Liver (tissue), 9 donors: Measurements from ENCODE around the gene PRR5L. TPM values are rescaled to one million over a fixed set of nuclear protein-coding genes. Genes with fewer than 3 reads are reported as not detected.

Source experiments
- DNase-seq: peaks from one replicate; pipeline ENCODE4 v3.0.0-alpha.2; 2017; ENCODE audit warnings: low spot score
- H3K27ac ChIP-seq, 2 donors: one replicate each; pipeline ENCODE4 v1.7.0; 2013; ENCODE audit warnings: inconsistent platforms in 2 of 2, low read length in 2 of 2, control low read depth in 1 of 2, low read depth in 1 of 2, mild to moderate bottlenecking in 1 of 2
- H3K27me3 ChIP-seq, 4 donors: one replicate each; pipeline versions ENCODE4 v1.6.1 to v1.7.0; 2013; ENCODE audit warnings: low read length in 3 of 4, inconsistent platforms in 1 of 4, mild to moderate bottlenecking in 1 of 4, moderate library complexity in 1 of 4; ENCODE audit not compliant: control insufficient read depth in 4 of 4, insufficient read depth in 4 of 4
- H3K36me3 ChIP-seq, 4 donors: one replicate each; pipeline versions ENCODE4 v1.6.1 to v1.7.0; 2013; ENCODE audit warnings: low read length in 3 of 4, mild to moderate bottlenecking in 3 of 4, low read depth in 1 of 4, moderate library complexity in 1 of 4; ENCODE audit not compliant: control insufficient read depth in 4 of 4, insufficient read depth in 3 of 4
- H3K4me1 ChIP-seq, 4 donors: one replicate each; pipeline versions ENCODE4 v1.6.1 to v1.7.0; 2013; ENCODE audit warnings: low read length in 3 of 4, mild to moderate bottlenecking in 3 of 4, moderate library complexity in 1 of 4; ENCODE audit not compliant: control insufficient read depth in 4 of 4, insufficient read depth in 4 of 4
- H3K4me3 ChIP-seq, 3 donors: one replicate each; pipeline versions ENCODE4 v1.6.1 to v1.7.0; 2013; ENCODE audit warnings: low read length in 3 of 3, control low read depth in 1 of 3, low read depth in 1 of 3, mild to moderate bottlenecking in 1 of 3
- H3K9ac ChIP-seq, 2 donors: one replicate each; pipeline ENCODE4 v1.7.0; 2013; ENCODE audit warnings: low read length in 2 of 2, mild to moderate bottlenecking in 2 of 2, moderate library complexity in 2 of 2, control low read depth in 1 of 2, low read depth in 1 of 2
- H3K9me3 ChIP-seq, 4 donors: one replicate each; pipeline versions ENCODE4 v1.6.1 to v1.7.0; 2013; ENCODE audit warnings: low read length in 3 of 4; ENCODE audit not compliant: control insufficient read depth in 4 of 4
- CTCF ChIP-seq: fragments of 150-350 bp; IDR thresholded peaks from 2 replicates; pipeline ENCODE4 v1.5.1; 2017; ENCODE audit warnings: improper control_type of control experiment, low read depth, low read length; ENCODE audit not compliant: missing input control
- EGR1 ChIP-seq, 2 donors: IDR thresholded peaks; 2 replicates each; pipeline ENCODE4 v1.6.1; 2016 to 2018; ENCODE audit warnings: antibody characterized with exemption in 2 of 2, low read depth in 2 of 2
- FOXA1 ChIP-seq: IDR thresholded peaks from 2 replicates; pipeline ENCODE4 v1.6.1; 2016; ENCODE audit warnings: antibody characterized with exemption
- FOXA2 ChIP-seq: IDR thresholded peaks from 2 replicates; pipeline ENCODE4 v1.6.1; 2016; ENCODE audit warnings: antibody characterized with exemption
- GABPA ChIP-seq, 2 donors: IDR thresholded peaks in 1 of 2; conservative IDR thresholded peaks in 1 of 2; 2 replicates each; pipeline ENCODE4 v1.6.1; 2016; ENCODE audit warnings: antibody characterized with exemption in 2 of 2, mild to moderate bottlenecking in 1 of 2, moderate library complexity in 1 of 2
- HNF4A ChIP-seq, 2 donors: conservative IDR thresholded peaks; 2 replicates each; pipeline ENCODE4 v1.6.1; 2016; ENCODE audit warnings: antibody characterized with exemption in 2 of 2, mild to moderate bottlenecking in 2 of 2
- HNF4G ChIP-seq: IDR thresholded peaks from 2 replicates; pipeline ENCODE4 v1.6.1; 2016; ENCODE audit warnings: antibody characterized with exemption
- JUND ChIP-seq, 2 donors: IDR thresholded peaks; 2 replicates each; pipeline ENCODE4 v1.6.1; 2016; ENCODE audit warnings: antibody characterized with exemption in 2 of 2
- MAX ChIP-seq: IDR thresholded peaks from 2 replicates; pipeline ENCODE4 v1.6.1; 2016; ENCODE audit warnings: antibody characterized with exemption
- NR2F2 ChIP-seq: IDR thresholded peaks from 2 replicates; pipeline ENCODE4 v1.6.1; 2016; ENCODE audit warnings: antibody characterized with exemption
- REST ChIP-seq: IDR thresholded peaks from 2 replicates; pipeline ENCODE4 v1.6.1; 2016; ENCODE audit warnings: antibody characterized with exemption, mild to moderate bottlenecking
- RXRA ChIP-seq, 2 donors: IDR thresholded peaks; 2 replicates each; pipeline ENCODE4 v1.6.1; 2017 to 2018; ENCODE audit warnings: antibody characterized with exemption in 2 of 2, mild to moderate bottlenecking in 1 of 2
- SP1 ChIP-seq: IDR thresholded peaks from 2 replicates; pipeline ENCODE4 v1.6.1; 2018; ENCODE audit warnings: antibody characterized with exemption, mild to moderate bottlenecking
- TAF1 ChIP-seq: conservative IDR thresholded peaks from 2 replicates; pipeline ENCODE4 v1.6.1; 2016; ENCODE audit warnings: antibody characterized with exemption, mild to moderate bottlenecking
- YY1 ChIP-seq: IDR thresholded peaks from 2 replicates; pipeline ENCODE4 v1.6.1; 2016; ENCODE audit warnings: antibody characterized with exemption, mild to moderate bottlenecking
- ZBTB33 ChIP-seq: IDR thresholded peaks from 2 replicates; pipeline ENCODE4 v1.6.1; 2016; ENCODE audit warnings: antibody characterized with exemption
- WGBS: extraction: QIAGEN DNeasy Blood & Tissue Kit; methylation state at CpG from one replicate; pipeline ENCODE4 v1.1.7; 2013; 5-methylcytosine and 5-hydroxymethylcytosine counted together
- polyA plus RNA-seq, 2 donors: library from polyadenylated mRNA; stranded (reverse) in 1 of 2; unstranded in 1 of 2; fragments of 200-250 nt in 1 of 2; fragments of >200 nt in 1 of 2; fragmentation: Nextera tagmentation in 1 of 2; extraction: Ambion mirVana in 1 of 2; gene quantifications; one replicate each; pipeline versions ENCODE4 v1.2.1 to v1.2.3, GENCODE V29; 2013 to 2015
- total RNA-seq, 2 donors: library from RNA; depleted of rRNA; stranded (reverse); fragments of >200 nt; gene quantifications; one replicate each; pipeline ENCODE4 v1.2.3, GENCODE V29; 2014
- donor health status: healthy.
- donor health status: healthy.
- donor health status: healthy.
- donor health status: healthy.
- donor health status: healthy.

PRR5L gene
- total and polyA plus RNA-seq, 4 donors, result 1.2 to 8.5 (median 4.5) TPM

- TF ChIP-seq RXRA (IDR thresholded peaks at IDR 0.05) (no peak), SP1 (no peak), GABPA (IDR thresholded peaks at IDR 0.05 in 1 of 2, conservative IDR thresholded peaks at IDR 0.05 in 1 of 2) (no peak)
Measured at GRCh38 chr11:36493332-36493731, 197.2 kb downstream of the PRR5L start (continued).

GRCh38 chr11:36498721-36499120, 202.6 kb downstream of the PRR5L start:
- H3K36me3 ChIP-seq, result peaks cover 1 to 38% (median 18%) of the 10 kb centered on the region in 4 donors
- H3K27ac ChIP-seq, result no peak overlapping the region
- H3K9me3 ChIP-seq, result no peaks in the 10 kb centered on the region
- peaks cover 3 to 17% (median 14%) of the 10 kb centered on the region in 4 donors for H3K4me1 ChIP-seq
- H3K4me3 ChIP-seq, result no peak overlapping the region
- TF ChIP-seq CTCF (no peak), GABPA (IDR thresholded peaks at IDR 0.05 in 1 of 2, conservative IDR thresholded peaks at IDR 0.05 in 1 of 2) (no peak), YY1 (no peak), NR2F2 (no peak), HNF4A (conservative IDR thresholded peaks at IDR 0.05) (no peak), FOXA1 (no peak), TAF1 (no peak), SP1 (no peak), ZBTB33 (no peak), FOXA2 (no peak), JUND (IDR thresholded peaks at IDR 0.05) (no peak), REST (no peak), RXRA (IDR thresholded peaks at IDR 0.05) (no peak)
- H3K27me3 ChIP-seq, result no peaks in the 10 kb centered on the region
- DNase-seq, result no peak
- no peak overlapping the region for H3K9ac ChIP-seq
- 90% methylated on average over 1 of the region's 1 CpG for WGBS

- no peak overlapping the region for H3K27ac ChIP-seq
- H3K27me3 ChIP-seq, result no peaks in the 10 kb centered on the region
- no peaks in the 10 kb centered on the region for H3K9me3 ChIP-seq
- H3K9ac ChIP-seq, result no peak overlapping the region
- H3K36me3 ChIP-seq, result peaks cover 1 to 35% (median 18%) of the 10 kb centered on the region in 4 donors
- no peak for TF ChIP-seq HNF4G
- no peak for TF ChIP-seq MAX
- TF ChIP-seq FOXA2, result no peak
- no peak for TF ChIP-seq GABPA (IDR thresholded peaks at IDR 0.05 in 1 of 2, conservative IDR thresholded peaks at IDR 0.05 in 1 of 2)
- TF ChIP-seq EGR1 (IDR thresholded peaks at IDR 0.05; ENCODE audit: low read depth in 2 of 2), result no peak
- TF ChIP-seq HNF4A (conservative IDR thresholded peaks at IDR 0.05), result no peak
- peaks cover 3 to 17% (median 14%) of the 10 kb centered on the region in 4 donors for H3K4me1 ChIP-seq
- H3K4me3 ChIP-seq, result no peak overlapping the region
- DNase-seq, result no peak
- WGBS, result 94% methylated on average over 4 of the region's 4 CpGs
Measured at GRCh38 chr11:36499315-36499714, 203.2 kb downstream of the PRR5L start.
